Nephron progenitor cell (in vitro differentiated cells): ENCODE results near the gene METTL22.

Experiments
- DNase-seq: peaks from one replicate; pipeline ENCODE4 v3.0.0; 2021
- H3K27ac Mint-ChIP-seq: 2 replicates; pipeline ENCODE4 v1.8.0; 2021; ENCODE audit warnings: mild to moderate bottlenecking, moderate library complexity, mixed read lengths
- H3K27me3 Mint-ChIP-seq: 2 replicates; pipeline ENCODE4 v1.8.0; 2021; ENCODE audit warnings: mild to moderate bottlenecking, low read depth, mixed read lengths; ENCODE audit not compliant: poor library complexity
- H3K36me3 Mint-ChIP-seq: 2 replicates; pipeline ENCODE4 v1.8.0; 2021; ENCODE audit warnings: low read depth, mixed read lengths
- H3K4me1 Mint-ChIP-seq: 2 replicates; pipeline ENCODE4 v1.8.0; 2021; ENCODE audit warnings: mixed read lengths
- H3K4me3 Mint-ChIP-seq: 2 replicates; pipeline ENCODE4 v1.8.0; 2021; ENCODE audit warnings: mild to moderate bottlenecking, moderate library complexity, mixed read lengths
- H3K9me3 Mint-ChIP-seq: 2 replicates; pipeline ENCODE4 v1.8.0; 2021; ENCODE audit warnings: mild to moderate bottlenecking, moderate library complexity, mixed read lengths
- CTCF ChIP-seq: fragments of 200-600 bp; sonication (generic); IDR thresholded peaks from 2 replicates; pipeline ENCODE4 v1.5.0; 2021; ENCODE audit warnings: antibody characterized with exemption

METTL22 gene

GRCh38 chr16:8626946-8627345 lies 5.4 kb downstream of the METTL22 start:
- Mint-ChIP-seq H3K36me3 (peaks cover 55% of the 10 kb centered on the region), H3K4me1 (peaks cover 26% of the 10 kb centered on the region), H3K4me3 (no peak overlapping the region), H3K27me3 (no peaks in the 10 kb centered on the region), H3K27ac (peak overlapping the region; percentile 53), H3K9me3 (no peaks in the 10 kb centered on the region)
- no peak for TF ChIP-seq CTCF
- no peak for DNase-seq

GRCh38 chr16:8627456-8627855 lies 6.0 kb downstream of the METTL22 start:
- Mint-ChIP-seq H3K9me3 (no peaks in the 10 kb centered on the region), H3K4me3 (no peak overlapping the region), H3K27ac (peak overlapping the region; percentile 53), H3K27me3 (no peaks in the 10 kb centered on the region), H3K36me3 (peaks cover 57% of the 10 kb centered on the region), H3K4me1 (peaks cover 21% of the 10 kb centered on the region)
- no peak for DNase-seq
- no peak for TF ChIP-seq CTCF

GRCh38 chr16:8628981-8629725 lies 7.7 kb downstream of the METTL22 start:
- Mint-ChIP-seq H3K27ac (no peak overlapping the region), H3K36me3 (peaks cover 62% of the 10 kb centered on the region), H3K9me3 (no peaks in the 10 kb centered on the region), H3K4me1 (peaks cover 8% of the 10 kb centered on the region), H3K4me3 (no peak overlapping the region), H3K27me3 (no peaks in the 10 kb centered on the region)
- DNase-seq = no peak
- TF ChIP-seq CTCF = no peak

GRCh38 chr16:8630255-8630953 lies 8.9 kb downstream of the METTL22 start:
- TF ChIP-seq CTCF = no peak
- no peak for DNase-seq
- Mint-ChIP-seq H3K27me3 (no peaks in the 10 kb centered on the region), H3K36me3 (peaks cover 58% of the 10 kb centered on the region), H3K27ac (no peak overlapping the region), H3K4me1 (peaks cover 4% of the 10 kb centered on the region), H3K4me3 (no peak overlapping the region), H3K9me3 (no peaks in the 10 kb centered on the region)

GRCh38 chr16:8631373-8631772 lies 9.9 kb downstream of the METTL22 start:
- Mint-ChIP-seq H3K4me3 (no peak overlapping the region), H3K4me1 (peaks cover 4% of the 10 kb centered on the region), H3K27me3 (no peaks in the 10 kb centered on the region), H3K9me3 (no peaks in the 10 kb centered on the region), H3K36me3 (peaks cover 61% of the 10 kb centered on the region), H3K27ac (no peak overlapping the region)
- DNase-seq = no peak
- TF ChIP-seq CTCF = no peak
